Fibroblast of lung (primary cell): ENCODE data around the gene LTC4S. TPM values are rescaled to one million over a fixed set of nuclear protein-coding genes. Genes with fewer than 3 reads are reported as not detected.
A peak's percentile ranks its signal among the peaks of the same experiment; 100 is the strongest.
"Not testable (repeated sequence)": the region's sequence is repeated elsewhere in the genome, so short reads cannot be mapped to it uniquely, and the experiment has no call there.

Source experiments
- DNase-seq, 2 donors: peaks; one replicate each; pipeline versions ENCODE4 v3.0.0 to v3.0.0-alpha.2; 2010; ENCODE audit warnings: low read depth in 2 of 2
- H2AFZ ChIP-seq: 2 replicates; pipeline ENCODE4 v1.5.1; 2012; ENCODE audit warnings: low read length, control low read depth, inconsistent platforms
- H3K27ac ChIP-seq: 2 replicates; pipeline ENCODE4 v1.5.1; 2011; ENCODE audit warnings: low read length, control low read depth; ENCODE audit not compliant: insufficient read depth
- H3K27me3 ChIP-seq: 2 replicates; pipeline ENCODE4 v1.5.1; 2011; ENCODE audit warnings: mild to moderate bottlenecking, low read length; ENCODE audit not compliant: control insufficient read depth, insufficient read depth
- H3K36me3 ChIP-seq: 2 replicates; pipeline ENCODE4 v1.5.1; 2011; ENCODE audit warnings: low read length; ENCODE audit not compliant: control insufficient read depth, insufficient read depth
- H3K4me1 ChIP-seq: 2 replicates; pipeline ENCODE4 v1.5.1; 2011; ENCODE audit warnings: low read length; ENCODE audit not compliant: control insufficient read depth, insufficient read depth; ENCODE audit errors: extremely low read depth
- H3K4me2 ChIP-seq: 2 replicates; pipeline ENCODE4 v1.5.1; 2011; ENCODE audit warnings: low read length, control low read depth; ENCODE audit not compliant: insufficient read depth; ENCODE audit errors: extremely low read depth
- H3K4me3 ChIP-seq, 4 experiments: fragments of 200-600 bp in 1 of 4; sonication (generic) in 1 of 4; replicated peaks in 1 of 4; 2 replicates each; pipeline ENCODE4 v1.5.1; 2011 to 2016; ENCODE audit warnings: low read length in 4 of 4, low read depth in 3 of 4, mild to moderate bottlenecking in 3 of 4, control low read depth in 2 of 4, inconsistent platforms in 1 of 4, mixed read lengths in 1 of 4; ENCODE audit not compliant: insufficient read depth in 1 of 4; ENCODE audit errors: control extremely low read depth in 1 of 4
- H3K79me2 ChIP-seq: 2 replicates; pipeline ENCODE4 v1.5.1; 2012; ENCODE audit warnings: mild to moderate bottlenecking, low read length, inconsistent platforms; ENCODE audit not compliant: control insufficient read depth, insufficient read depth
- H3K9ac ChIP-seq: 2 replicates; pipeline ENCODE4 v1.5.1; 2011; ENCODE audit warnings: mild to moderate bottlenecking, low read length, control low read depth; ENCODE audit not compliant: insufficient read depth
- H3K9me3 ChIP-seq: 2 replicates; pipeline ENCODE4 v1.5.1; 2012; ENCODE audit warnings: low read depth, low read length; ENCODE audit not compliant: control insufficient read depth, insufficient read depth
- H4K20me1 ChIP-seq: 2 replicates; pipeline ENCODE4 v1.5.1; 2011; ENCODE audit warnings: low read length; ENCODE audit not compliant: control insufficient read depth, insufficient read depth; ENCODE audit errors: extremely low read depth
- CTCF ChIP-seq, 2 donors: IDR thresholded peaks in 1 of 2; conservative IDR thresholded peaks in 1 of 2; 1 replicate in 1 of 2; 2 replicates in 1 of 2; pipeline ENCODE4 v1.5.1; 2011 to 2012; ENCODE audit warnings: low read length in 2 of 2, control low read depth in 1 of 2, inconsistent platforms in 1 of 2, low read depth in 1 of 2, mild to moderate bottlenecking in 1 of 2
- EZH2 ChIP-seq: IDR thresholded peaks from 2 replicates; pipeline ENCODE4 v1.5.1; 2012; ENCODE audit warnings: low read length, control low read depth, mild to moderate bottlenecking; ENCODE audit errors: missing control alignments
- polyA minus RNA-seq: library from RNA; depleted of rRNA, polyadenylated mRNA; stranded (reverse); fragments of >200 nt; gene quantifications from 2 replicates; pipeline ENCODE4 v1.2.3, GENCODE V29; 2011; ENCODE audit warnings: low replicate concordance
- polyA plus RNA-seq, 2 donors: library from polyadenylated mRNA; depleted of rRNA in 1 of 2; stranded (reverse) in 1 of 2; unstranded in 1 of 2; fragments of >200 nt; gene quantifications; 2 replicates each; pipeline ENCODE4 v1.2.1, GENCODE V29; 2011 to 2012; ENCODE audit warnings: missing spikeins in 1 of 2
- total RNA-seq: library from RNA; depleted of rRNA; stranded (reverse); fragments of >200 nt; gene quantifications from 2 replicates; pipeline ENCODE4 v1.2.1, GENCODE V29; 2014

Gene LTC4S, protein sequence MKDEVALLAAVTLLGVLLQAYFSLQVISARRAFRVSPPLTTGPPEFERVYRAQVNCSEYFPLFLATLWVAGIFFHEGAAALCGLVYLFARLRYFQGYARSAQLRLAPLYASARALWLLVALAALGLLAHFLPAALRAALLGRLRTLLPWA
- 0.83 and 4.1 TPM in 2 replicates for total RNA-seq
- polyA plus RNA-seq = 0.32 and 0.78 TPM in 2 replicates
- 1.1 and 2.4 TPM in 2 replicates for polyA plus RNA-seq (2012)
- polyA minus RNA-seq = not detected in 2 replicates

DNA sequence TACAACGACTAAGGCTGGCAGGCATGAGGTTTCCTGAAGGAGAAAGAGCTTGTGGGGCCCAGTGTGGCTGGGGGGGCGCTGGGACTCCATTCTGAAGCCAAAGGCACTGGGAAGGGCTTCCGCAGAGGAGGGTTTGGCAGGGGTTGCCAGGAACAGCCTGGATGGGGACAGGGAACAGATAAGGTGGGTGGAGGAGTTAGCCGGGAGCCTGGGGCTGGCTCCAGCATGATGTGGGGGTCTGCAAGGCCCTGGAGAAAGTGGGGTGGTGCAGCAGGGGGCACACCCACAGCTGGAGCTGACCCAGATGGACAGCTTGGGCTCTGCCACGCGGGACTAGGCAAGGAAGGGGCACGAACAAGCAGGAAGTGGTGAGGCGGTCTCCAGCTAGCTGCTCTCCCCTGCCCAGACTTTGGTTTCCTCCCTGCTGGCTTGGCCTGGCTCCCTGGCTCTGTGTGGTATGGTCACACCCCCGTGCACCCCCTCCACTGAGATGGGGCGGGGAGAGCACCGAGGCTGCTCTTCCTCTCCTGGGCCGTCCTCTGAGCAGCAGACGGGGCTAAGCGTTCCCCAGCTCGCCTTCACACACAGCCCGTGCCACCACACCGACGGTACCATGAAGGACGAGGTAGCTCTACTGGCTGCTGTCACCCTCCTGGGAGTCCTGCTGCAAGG lies at the start of gene LTC4S:
TSS of gene LTC4S (plus strand) at position 519 of the 672 bp plus-strand sequence. CDS start at position 614, 95 bp downstream.
- DNase-seq = peak; percentile 69 to 73
- H3K9ac ChIP-seq = no peak within 1 kb of the TSS
- H3K79me2 ChIP-seq = no peaks in the 10 kb centered on the region
- no peaks in the 10 kb centered on the region for H3K27me3 ChIP-seq
- H2AFZ ChIP-seq = no peak within 1 kb of the TSS
- peaks cover 12% of the 10 kb centered on the region for H3K36me3 ChIP-seq
- no peaks in the 10 kb centered on the region for H3K9me3 ChIP-seq
- H3K4me1 ChIP-seq = peaks cover 6% of the 10 kb centered on the region
- TF ChIP-seq CTCF (conservative IDR thresholded peaks at IDR 0.05 in 1 of 2, IDR thresholded peaks at IDR 0.05 in 1 of 2; ENCODE audit: low read depth in 1 of 2, low read length in 2 of 2) (no peak), EZH2 (no peak)
- no peak within 1 kb of the TSS for H3K27ac ChIP-seq
- H3K4me2 ChIP-seq = peak within 1 kb of the TSS; percentile 44
- H4K20me1 ChIP-seq = no peaks in the 10 kb centered on the region
- H3K4me3 ChIP-seq = peak within 1 kb of the TSS in 1 of 4 experiments; percentile 20

DNA sequence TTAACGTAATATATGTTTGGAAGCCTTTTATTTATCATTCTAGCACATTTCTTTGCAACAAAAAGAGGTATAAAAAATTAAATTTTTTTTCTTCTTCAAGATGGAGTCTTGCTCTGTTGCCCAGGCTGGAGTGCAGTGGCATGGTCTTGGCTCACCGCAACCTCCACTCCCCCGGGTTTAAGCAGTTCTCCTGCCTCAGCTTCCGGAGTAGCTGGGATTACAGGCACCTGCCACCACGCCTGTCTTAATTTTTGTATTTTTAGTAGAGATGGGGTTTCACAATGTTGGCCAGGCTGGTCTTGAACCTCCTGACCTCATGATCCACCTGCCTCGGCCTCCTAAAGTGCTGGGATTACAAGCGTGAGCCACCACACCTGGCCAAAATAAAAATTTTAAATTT lies 49.7 kb upstream of the LTC4S start:
- H4K20me1 ChIP-seq = not testable (repeated sequence)

DNA sequence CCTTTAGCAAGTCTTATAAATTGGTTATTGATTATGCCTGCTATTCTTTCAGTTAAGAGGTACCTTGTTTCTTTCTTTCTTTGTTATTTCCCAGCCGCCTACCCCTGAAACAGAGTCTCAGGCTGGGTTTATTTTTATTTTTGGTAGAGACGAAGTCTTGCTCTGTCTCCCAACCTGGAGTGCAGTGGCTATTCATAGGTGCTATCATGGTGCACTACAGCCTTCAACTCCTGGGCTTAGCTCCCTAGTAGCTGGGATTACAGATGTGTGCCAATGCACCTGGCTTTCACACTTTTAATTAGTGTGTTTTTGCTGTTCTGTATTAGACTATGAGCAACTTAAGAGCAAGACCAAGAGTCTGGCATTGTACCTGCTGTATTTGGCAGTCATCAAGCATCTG lies 46.9 kb upstream of the LTC4S start:
- peaks cover 4% of the 10 kb centered on the region for H3K36me3 ChIP-seq
- H2AFZ ChIP-seq = no peak overlapping the region
- H3K9ac ChIP-seq = no peak overlapping the region
- H3K27me3 ChIP-seq = no peaks in the 10 kb centered on the region
- H3K79me2 ChIP-seq = peaks cover 60% of the 10 kb centered on the region
- H3K4me1 ChIP-seq = no peaks in the 10 kb centered on the region
- no peak overlapping the region for H3K4me2 ChIP-seq
- no peak for TF ChIP-seq CTCF (conservative IDR thresholded peaks at IDR 0.05 in 1 of 2, IDR thresholded peaks at IDR 0.05 in 1 of 2; ENCODE audit: low read depth in 1 of 2, low read length in 2 of 2)
- peaks cover 1% of the 10 kb centered on the region for H4K20me1 ChIP-seq
- DNase-seq = no peak
- no peak overlapping the region for H3K4me3 ChIP-seq
- no peak overlapping the region for H3K27ac ChIP-seq
- no peaks in the 10 kb centered on the region for H3K9me3 ChIP-seq

More for the DNA sequence above, 49.7 kb upstream of the LTC4S start:
- not testable (repeated sequence) for DNase-seq, H3K4me2 ChIP-seq, H3K9me3 ChIP-seq, H3K9ac ChIP-seq, H3K36me3 ChIP-seq, H3K4me3 ChIP-seq, H3K27me3 ChIP-seq, H3K27ac ChIP-seq, H3K4me1 ChIP-seq, H2AFZ ChIP-seq
- H3K79me2 ChIP-seq = peaks cover 62% of the 10 kb centered on the region
